Activated CD8-positive, alpha-beta memory T cell treated with anti-CD3 and anti-CD28 coated beads, Interleukin-2, amount 50 U/mL, for 24 hours (primary cell): ENCODE results near the gene TUBA3D.
"Not testable (repeated sequence)": the region's sequence is repeated elsewhere in the genome, so short reads cannot be mapped to it uniquely, and the experiment has no call there.

ENCODE experiments used
- DNase-seq: peaks from one replicate; pipeline ENCODE4 v3.0.0-alpha.2; 2020; ENCODE audit errors: extremely low read depth

TUBA3D gene

GRCh38 chr2:131483981-131484820 lies 8.3 kb downstream of the TUBA3D start:
- DNase-seq, result not testable (repeated sequence)

GRCh38 chr2:131484906-131485460 lies 9.1 kb downstream of the TUBA3D start:
- DNase-seq, result not testable (repeated sequence)

- DNase-seq, result not testable (repeated sequence)
Observed at GRCh38 chr2:131486201-131486902, 10.4 kb downstream of the TUBA3D start.

- DNase-seq, result no peak
Observed at GRCh38 chr2:131488306-131489205, 12.6 kb downstream of the TUBA3D start.

- DNase-seq, result not testable (repeated sequence)
Observed at GRCh38 chr2:131490616-131491468, 14.9 kb downstream of the TUBA3D start.

GRCh38 chr2:131491469-131491836 lies 15.5 kb downstream of the TUBA3D start:
- not testable (repeated sequence) for DNase-seq

GRCh38 chr2:131492015-131492417 lies 16.1 kb downstream of the TUBA3D start, which contains the start of gene MZT2A:
TSS of gene MZT2A (minus strand) at chr2:131492397. CDS start at chr2:131492376, 21 bp downstream.
- DNase-seq, result not testable (repeated sequence)

- peak; percentile 88 for DNase-seq
Observed at GRCh38 chr2:131492418-131493198, 16.7 kb downstream of the TUBA3D start.

- no peak for DNase-seq
Observed at GRCh38 chr2:131493199-131493968, 17.5 kb downstream of the TUBA3D start.

- not testable (repeated sequence) for DNase-seq
Observed at GRCh38 chr2:131495506-131495905, 19.6 kb downstream of the TUBA3D start.

- DNase-seq, result not testable (repeated sequence)
Observed at GRCh38 chr2:131498321-131498973, 22.5 kb downstream of the TUBA3D start.

- DNase-seq, result not testable (repeated sequence)
Observed at GRCh38 chr2:131503587-131503986, 27.7 kb downstream of the TUBA3D start.

- not testable (repeated sequence) for DNase-seq
Observed at GRCh38 chr2:131504082-131504750, 28.3 kb downstream of the TUBA3D start.

- DNase-seq, result no peak
Observed at GRCh38 chr2:131509615-131510014, 33.7 kb downstream of the TUBA3D start.

- DNase-seq, result not testable (repeated sequence)
Observed at GRCh38 chr2:131511291-131511968, 35.5 kb downstream of the TUBA3D start.

- DNase-seq, result not testable (repeated sequence)
Observed at GRCh38 chr2:131511969-131512870, 36.3 kb downstream of the TUBA3D start.
